AG09309 (cell line): ENCODE data around the gene ZNF839.

Source experiments
- DNase-seq: peaks from one replicate; pipeline ENCODE4 v3.0.0-alpha.2; 2010; ENCODE audit warnings: low read depth
- H3K4me3 ChIP-seq: 2 replicates; pipeline ENCODE4 v1.5.1; 2011; ENCODE audit warnings: mild to moderate bottlenecking, low read depth, low read length, moderate library complexity; ENCODE audit not compliant: control insufficient read depth
- CTCF ChIP-seq: IDR thresholded peaks from 2 replicates; pipeline ENCODE4 v1.5.1; 2011; ENCODE audit warnings: mild to moderate bottlenecking, low read depth, low read length, inconsistent platforms; ENCODE audit not compliant: insufficient read depth, control insufficient read depth; ENCODE audit errors: missing control alignments

Gene ZNF839

GRCh38 chr14:102390064-102390855 is 70.7 kb downstream of the ZNF839 start:
- H3K4me3 ChIP-seq, result no peak overlapping the region
- TF ChIP-seq CTCF, result no peak
- DNase-seq, result no peak
